GM21360 (cell line): ENCODE measurements around the gene BRD7.

ENCODE experiments used
- ATAC-seq: cut with Tn5 transposase; IDR thresholded peaks from one replicate; pipeline ENCODE4 v1.9.1; 2021; ENCODE audit warnings: mild to moderate bottlenecking, moderate library complexity; ENCODE audit not compliant: unreplicated experiment

Gene BRD7

DNA sequence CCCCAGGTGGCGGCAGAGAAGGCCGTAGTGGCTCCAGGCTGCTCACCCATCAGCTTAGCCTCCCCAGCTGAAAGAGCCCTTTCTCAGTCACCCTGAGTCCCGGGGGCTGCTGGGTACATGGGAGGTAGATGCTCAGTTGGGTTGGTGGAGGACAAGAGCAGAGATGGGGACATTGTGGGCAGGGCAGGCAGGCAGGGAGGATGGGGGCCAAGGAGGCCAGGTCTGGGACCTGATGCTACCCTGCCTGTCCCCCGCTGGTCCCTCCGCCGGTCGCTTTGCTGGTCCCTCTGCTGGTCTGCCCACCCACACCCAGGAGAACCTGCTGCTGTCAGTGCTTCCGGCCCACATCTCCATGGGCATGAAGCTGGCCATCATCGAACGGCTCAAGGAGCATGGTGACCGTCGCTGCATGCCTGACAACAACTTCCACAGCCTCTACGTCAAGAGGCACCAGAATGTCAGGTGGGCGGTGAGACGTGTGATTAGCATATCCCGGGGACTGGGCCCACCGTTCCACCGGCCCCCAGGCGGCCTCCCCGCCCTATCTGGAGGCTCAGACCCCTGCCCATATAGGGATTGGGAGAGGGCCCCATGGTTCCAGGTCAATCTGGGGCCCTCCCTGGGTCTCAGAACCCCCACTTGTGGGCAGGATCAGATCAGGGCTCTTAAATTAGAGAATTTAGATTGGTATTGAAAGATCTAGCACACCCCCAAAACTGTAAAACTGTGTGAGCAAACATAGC is 75.6 kb downstream of the BRD7 start:
- ATAC-seq, result no peak

DNA sequence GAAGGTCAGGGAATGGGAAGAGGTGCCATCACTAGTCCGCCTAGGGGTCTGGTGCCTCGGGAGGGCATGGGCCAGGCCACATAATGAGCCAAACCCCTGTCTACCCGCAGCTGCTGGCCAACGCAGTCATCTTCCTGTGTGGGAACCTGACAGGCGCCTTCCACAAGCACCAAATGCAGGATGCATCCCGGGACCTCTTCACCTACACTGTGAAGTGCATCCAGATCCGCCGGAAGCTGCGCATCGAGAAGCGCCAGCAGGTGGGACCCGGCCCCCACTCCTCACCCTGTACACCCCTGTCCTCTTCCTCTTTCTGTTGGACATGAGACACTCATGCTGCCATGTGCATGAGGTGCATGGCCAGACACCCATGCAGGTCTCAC is 76.2 kb downstream of the BRD7 start:
- ATAC-seq, result no peak

DNA sequence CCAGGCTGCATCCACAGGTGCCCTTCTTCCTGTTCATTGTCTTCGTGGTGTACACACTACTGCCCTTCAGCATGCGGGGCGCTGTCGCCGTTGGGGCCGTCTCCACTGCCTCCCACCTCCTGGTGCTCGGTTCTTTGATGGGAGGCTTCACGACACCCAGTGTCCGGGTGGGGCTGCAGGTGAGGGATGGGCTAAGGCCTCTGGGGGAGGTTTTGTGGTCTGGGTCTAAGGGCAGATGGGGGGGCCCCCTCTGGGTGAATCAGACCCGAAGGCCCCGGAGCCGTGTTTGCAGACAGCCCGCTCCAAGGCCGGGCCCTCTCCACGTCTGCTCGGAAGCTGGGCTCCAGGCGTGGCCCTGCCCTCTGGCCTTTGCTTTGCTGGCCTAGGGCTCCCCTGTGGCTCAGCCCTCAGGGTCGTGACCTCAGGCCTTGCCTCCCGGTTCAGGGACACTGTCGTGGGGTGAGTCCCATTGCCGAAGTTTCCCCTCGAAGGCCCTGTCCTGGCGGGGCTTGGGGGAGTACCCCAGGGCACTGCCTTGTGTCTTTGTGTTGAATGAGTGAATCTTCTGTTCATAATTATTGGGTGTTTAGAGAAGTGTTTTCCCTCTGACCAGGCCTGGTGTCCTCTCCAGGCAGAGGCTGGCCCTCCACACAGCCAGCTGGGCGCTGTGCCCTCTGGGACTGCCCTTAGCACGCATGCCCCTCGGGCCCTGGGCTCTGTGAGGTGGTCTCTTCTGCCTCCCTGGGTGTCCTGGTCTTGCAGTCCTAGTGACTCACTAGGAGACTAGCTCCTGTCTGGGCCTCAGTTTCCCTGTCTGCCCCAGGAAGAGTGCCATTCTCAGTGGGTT is 76.8 kb downstream of the BRD7 start:
- ATAC-seq, result no peak

DNA sequence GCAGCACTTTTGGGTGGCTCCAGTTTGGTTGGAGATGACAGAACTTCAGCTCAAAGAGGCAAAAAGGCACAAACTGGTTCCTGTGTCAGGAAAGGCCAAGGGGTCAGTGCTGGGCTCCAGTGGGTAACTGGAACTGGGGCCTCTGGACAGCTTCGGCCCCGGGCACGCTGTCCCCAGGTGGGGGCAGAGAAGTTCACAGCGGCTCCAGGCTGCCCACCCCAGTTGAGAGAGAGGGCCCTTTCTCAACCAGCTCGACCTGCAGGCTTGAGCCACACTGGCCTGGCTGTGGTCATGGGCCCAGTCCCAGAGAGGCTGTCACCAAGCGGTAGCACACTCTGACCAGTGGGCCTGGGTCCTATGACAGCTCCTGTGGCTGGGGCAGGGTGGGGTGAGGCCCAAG is 77.9 kb downstream of the BRD7 start:
- no peak for ATAC-seq

DNA sequence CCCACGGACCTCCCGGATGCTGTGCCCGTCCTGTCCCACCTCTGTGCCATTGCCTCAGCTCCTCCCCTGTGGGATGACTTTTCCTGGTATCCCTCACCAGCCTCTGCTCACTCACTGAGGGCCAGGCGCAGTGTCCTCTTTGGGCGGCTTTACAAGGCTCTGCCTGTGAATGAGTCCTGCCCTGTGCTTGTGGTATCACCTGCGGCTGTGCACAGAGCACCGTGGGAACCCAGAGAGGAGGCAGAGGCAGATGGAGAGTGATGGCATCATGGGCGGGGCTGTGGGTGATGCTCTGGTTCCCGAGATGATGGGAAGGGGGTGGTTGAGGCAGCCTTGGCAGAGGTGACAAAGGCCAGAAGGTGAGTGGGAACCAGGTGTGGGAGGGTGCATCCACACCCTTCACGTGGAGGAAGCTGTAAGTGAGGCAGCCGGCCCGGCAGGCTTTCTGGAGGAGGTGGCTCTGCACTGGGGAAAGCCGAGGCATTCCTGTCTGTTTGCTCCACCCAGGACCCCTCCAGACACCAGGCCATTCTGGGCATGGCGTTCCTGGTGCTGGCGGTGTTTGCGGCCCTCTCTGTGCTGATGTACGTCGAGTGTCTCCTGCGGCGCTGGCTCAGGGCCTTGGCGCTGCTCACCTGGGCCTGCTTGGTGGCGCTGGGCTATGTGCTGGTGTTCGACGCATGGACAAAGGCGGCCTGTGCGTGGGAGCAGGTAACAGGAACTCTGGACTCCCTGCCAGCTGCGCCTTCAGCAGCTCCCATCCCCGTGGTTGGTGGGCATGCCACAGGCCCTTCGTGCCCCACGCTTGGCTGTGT is 78.6 kb downstream of the BRD7 start:
- no peak for ATAC-seq

DNA sequence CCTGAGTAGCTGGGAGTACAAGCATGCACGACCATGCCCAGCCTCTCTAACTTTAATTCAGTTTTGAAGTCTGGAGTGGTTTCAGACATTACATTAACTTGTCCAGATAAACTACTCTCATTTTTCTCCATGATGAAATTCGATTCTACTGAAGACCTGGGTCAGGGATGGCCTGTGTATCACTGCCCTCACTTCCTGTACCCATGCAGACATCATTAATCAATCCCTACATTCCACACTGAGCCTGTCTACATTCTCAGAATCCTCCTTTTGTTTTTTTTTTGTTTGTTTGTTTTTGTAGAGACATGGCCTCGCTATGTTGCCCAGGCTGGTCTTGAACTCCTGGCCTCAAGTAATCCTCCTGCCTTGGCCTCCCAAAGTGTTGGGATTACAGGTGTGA is 79.9 kb downstream of the BRD7 start:
- no peak for ATAC-seq

DNA sequence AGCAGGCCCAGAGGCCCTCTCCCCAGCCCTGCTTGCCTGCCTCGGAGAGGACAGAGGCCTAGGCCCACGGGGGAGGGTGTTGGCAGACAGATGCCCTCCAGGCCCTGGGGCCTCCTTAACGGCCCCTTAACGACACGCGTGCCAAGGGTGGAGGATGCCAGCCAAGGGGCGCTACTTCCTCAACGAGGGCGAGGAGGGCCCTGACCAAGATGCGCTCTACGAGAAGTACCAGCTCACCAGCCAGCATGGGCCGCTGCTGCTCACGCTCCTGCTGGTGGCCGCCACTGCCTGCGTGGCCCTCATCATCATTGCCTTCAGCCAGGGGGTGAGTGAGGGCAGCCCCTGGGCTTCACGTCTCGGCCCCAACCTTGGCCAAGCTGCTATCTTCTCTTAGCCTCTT is 80.8 kb downstream of the BRD7 start:
- ATAC-seq, result no peak

DNA sequence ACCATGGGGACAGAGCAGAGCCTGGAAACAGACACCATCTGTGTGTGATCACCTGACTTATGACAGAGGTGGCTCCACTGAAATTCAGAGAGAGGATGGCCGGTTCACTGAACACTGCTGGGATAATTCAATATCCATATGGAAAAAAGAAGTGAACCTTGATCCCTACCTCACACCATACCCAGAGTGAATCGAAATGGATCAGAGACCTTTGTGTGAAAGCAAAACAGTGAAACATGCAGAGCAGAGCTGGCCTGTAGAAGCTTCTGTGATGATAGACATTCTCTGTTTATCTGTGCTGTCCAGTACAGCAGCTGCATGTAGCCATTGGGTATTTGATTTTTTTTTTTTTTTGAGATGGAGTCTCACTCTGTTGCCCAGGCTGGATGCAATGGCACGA is 82.1 kb downstream of the BRD7 start:
- ATAC-seq, result no peak

DNA sequence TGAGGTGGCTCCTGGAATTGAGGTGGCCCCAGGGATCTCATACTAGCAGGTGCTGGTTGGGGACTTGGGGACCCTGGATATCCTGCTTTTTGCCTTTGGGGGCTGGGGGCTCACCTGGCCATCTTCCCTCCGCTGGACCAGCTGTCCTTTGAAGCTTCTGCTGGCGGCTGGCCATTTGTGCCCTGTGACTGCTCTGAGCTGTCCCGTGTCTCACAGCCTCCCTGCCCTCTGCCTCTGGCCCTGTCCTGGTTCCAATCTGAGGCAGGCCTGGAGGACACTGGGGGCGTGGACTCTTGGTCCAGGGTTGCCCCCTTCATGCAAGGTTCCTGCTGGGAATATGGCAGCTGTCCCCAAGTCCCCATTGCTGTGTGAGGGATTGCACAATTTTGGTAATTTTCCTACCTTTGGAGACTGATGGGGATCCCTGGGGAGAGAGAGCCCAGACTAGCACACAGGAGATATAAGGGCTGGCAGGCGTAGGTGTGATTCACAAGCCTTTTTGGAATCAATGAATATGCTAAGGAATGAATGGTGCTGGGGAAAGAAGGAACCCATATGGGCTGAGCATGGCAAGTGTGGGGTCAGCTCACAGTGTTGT is 83.3 kb downstream of the BRD7 start:
- no peak for ATAC-seq

DNA sequence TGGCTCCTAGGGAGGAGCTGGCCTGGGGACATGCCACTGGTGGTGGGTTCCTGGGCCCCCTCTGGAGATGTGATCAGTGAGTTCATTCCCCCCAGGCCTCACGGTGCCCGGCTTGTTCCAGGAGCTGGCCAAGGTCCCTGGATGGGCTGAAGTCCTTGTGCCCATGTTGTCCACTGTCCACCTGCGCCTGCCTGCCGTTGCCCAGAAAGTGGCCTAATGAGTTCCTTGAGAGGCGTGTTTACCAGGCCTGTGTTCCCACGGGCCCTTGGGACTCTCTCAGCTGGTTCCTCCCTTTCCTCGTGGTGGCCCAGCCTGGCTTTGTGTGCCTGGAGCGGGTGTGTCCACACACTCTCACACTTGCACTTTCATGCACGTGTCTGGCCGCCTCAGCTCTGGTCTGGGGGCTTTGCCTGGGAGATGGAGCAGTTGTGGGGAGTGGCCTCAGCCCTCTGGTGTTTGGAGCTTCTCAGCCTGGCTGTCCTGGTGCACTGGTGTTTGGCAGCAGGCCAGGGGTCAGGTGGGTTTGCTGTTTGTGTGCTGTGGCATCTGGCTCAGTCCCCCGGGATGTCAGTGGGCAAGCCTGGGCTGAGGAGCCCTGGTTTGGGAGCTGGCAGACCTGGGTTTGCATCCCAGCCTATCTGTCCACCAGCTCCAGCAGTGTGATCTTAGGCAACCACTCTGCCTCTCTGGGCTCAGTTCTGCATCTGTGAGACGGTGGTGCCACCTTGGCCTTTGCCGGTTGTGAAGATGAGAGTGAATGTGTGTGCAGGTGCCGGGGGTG is 84.5 kb downstream of the BRD7 start:
- ATAC-seq, result no peak

DNA sequence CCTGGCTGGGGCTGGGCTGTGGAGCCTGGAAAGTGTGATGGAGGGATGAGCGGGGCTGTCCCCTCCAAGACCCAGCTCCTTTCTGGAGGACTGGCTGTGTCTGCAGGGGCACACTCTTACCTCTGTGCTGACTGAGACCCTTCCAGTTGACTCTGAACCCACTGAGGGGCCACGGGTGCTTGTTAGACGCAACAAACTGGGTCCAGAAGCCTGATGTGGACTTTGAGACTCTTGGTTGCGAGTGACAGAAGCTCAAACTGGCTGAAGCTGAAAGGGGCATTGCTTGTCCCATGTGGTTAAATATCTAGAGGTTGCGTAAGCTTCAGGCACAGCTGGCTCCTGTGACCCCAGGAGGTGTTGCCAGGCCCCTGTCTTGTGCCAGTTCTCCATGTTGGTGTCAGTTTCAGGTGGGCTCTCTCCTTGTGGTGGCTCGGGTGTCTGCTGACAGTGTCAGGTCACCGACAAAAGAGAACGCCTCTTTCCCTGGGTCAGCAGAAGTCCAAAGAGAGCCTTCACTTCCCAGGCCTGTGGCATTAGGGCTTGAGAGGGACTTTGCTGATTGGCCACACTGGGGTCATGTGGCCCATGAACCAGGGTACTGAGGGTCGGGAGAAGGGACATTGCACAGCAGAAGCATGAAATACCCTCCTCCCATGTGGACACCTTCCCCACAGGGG is 85.7 kb downstream of the BRD7 start:
- ATAC-seq, result no peak

DNA sequence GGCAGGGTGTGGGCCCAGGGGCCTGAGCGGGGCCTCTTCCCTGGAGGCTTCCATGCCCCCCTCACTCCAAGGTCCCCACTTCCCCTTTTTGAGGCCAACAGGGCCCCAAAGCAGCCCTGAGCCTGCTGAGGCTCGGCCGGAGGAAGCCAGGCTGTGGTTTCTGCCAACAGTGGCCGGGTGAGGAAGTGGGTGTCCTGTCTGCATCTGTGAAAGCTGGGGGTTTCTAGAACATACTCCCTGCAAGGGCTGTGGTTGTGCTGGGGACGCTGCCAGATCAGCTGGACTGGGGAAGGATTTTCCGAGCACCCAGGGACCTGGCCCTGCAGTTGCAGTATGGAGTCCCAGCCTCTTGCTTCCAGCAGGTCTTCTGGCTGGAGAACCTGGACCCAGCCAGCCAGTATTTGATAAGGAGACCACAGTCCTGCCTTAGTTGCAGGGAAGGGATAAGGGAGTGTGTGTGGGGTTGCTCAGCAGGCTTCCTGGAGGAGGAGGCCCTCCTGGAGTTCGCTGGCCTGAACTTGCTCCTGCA is 86.7 kb downstream of the BRD7 start:
- ATAC-seq, result peak; percentile 90

DNA sequence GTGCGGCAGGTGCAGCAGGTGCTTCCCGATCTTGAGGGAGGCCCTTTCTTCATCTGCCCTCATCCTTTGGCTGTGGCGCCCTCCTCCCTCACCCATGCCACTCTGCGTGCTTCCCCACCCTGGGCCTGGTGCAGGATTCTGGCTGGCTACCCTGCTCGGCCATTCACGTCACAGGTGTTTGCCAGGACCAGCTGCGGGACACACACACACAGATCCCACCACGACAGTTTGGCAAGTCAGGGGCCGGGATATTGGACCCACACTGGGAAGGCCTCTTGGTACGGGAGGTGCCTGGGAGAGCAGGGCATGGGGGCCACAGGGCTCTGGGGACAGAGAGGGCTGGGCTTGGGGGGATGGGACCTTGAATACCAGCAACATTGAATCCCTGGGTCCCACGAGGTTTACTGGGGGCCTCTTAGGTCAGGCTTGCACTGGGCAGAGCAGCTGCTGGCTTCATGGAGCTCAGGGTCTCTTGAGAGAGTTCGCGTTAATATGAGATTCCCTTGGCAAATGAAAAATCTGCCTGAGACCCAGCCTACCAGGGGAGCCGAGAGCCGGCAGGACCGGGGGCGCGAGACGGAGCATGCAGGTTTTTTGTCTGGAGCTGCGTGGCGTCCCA is 87.3 kb downstream of the BRD7 start:
- ATAC-seq, result no peak

DNA sequence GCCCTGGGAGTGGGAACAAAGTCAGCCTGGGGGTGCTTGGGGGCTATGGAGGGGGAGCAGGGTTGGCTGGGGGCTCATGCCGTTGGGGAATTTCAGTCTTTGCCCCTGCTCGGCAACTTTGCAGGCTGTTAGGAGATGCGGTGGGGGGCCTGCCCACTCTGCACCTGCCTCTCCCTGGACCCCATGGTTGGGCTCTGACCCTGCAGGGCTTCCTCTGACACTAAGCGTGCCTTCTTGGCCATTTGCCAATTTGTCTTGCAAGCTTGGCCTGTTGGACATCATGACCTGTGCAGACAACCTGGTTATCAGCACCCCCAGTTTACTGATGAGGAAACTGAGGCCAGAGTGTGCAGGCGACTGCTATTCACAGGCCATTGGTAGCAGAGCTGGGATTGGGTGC is 87.9 kb downstream of the BRD7 start:
- no peak for ATAC-seq

DNA sequence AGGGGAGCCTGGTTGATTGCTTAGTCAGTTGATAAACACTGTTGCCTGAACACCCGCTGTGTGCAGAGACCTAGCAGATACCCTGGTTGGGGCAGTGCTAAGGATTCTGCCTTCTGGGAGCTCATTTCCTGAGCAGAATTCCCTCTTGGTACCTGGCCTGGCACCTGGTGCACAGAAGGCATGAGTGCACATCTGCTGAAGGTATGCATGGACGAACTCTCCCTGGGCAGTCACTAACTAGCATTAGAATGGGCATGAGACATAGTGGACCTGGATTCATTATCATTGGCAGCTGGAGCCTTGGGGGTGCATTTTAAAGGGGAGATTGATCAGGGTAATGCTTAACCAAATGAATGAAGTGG is 89.3 kb downstream of the BRD7 start:
- no peak for ATAC-seq

DNA sequence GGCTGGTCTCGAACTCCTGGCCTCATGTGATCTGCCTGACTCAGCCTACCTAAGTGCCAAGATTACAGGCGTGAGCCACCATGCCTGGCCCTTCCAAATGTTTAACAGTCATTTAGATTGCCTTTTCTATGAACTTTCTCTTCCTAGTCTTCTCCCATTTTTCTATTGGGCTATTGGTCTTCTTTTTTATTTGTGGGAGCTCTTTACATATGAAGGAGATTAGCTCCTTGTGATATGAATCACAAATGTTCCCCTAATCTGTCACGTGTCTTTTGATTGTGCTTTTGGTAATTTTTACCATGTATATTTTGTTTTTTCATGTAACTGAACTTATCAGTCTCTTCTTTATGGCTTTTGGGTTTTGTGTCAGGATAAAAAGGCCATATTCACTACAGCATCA is 90.5 kb downstream of the BRD7 start:
- ATAC-seq, result no peak

DNA sequence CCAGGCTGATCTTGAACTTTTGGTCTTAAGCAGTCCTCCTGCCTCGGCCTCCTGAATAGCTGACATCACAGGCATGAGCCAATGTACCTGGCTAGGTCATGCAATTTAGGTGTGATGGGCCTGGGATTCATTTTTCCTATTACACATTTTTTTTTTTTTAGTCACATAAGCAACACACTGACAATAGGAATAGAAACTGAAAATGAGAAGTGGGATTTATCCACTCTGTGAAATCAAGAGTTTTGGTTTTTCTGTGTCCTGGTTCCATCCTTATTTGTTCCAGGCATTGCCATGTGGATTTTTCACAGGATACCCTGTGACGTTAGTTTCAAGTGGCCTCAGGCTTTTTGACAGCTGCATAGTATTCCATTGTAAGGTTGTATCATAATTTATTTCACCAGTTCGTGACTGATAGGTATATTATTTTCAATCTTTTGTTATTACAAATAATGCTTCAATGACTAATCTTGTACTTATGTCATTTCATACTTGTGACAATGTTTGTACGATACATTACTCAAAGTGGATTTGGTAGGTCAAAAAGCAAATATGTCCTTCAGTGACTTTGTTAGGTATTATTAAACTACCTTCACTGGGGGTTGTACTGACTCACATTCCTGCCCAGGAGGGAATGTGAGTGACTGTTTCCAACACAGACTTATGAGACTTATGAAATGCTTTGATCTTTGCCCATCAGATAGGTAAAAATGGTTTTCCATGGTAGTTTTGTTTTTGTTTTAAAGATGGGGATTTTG is 91.8 kb downstream of the BRD7 start:
- no peak for ATAC-seq

DNA sequence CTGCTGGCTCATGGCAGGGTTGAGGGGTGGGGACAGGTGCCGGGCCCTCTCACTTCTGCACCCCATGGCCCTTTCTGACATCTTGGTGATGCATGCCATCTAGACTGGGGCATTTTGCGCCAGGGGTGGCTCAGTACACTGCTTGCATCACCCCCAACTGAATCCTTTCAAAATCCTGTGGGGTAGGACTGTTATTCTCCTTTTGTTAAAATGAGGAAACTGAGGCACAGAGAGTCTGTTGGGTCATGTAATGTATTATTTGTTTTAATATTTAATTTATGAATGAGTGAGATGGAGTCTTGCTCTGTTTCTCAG is 92.5 kb downstream of the BRD7 start:
- ATAC-seq, result no peak
